Hematopoietic multipotent progenitor cell (in vitro differentiated cells): Measurements from ENCODE around the gene ANLN. TPM values are rescaled to one million over a fixed set of nuclear protein-coding genes. Genes with fewer than 3 reads are reported as not detected.
"Not testable (repeated sequence)": the region's sequence is repeated elsewhere in the genome, so short reads cannot be mapped to it uniquely, and the experiment has no call there.

Source experiments
- DNase-seq, 3 donors: peaks; one replicate each; pipeline ENCODE4 v3.0.0-alpha.2; 2011 to 2015; ENCODE audit warnings: low read depth in 2 of 3, low spot score in 2 of 3
- total RNA-seq: library from RNA; depleted of rRNA; stranded (reverse); fragments of >200 nt; gene quantifications from one replicate; pipeline ENCODE4 v1.2.3, GENCODE V29; 2012

The ANLN gene
- total RNA-seq, 1 donor = 4.3 TPM

GRCh38 chr7:36491317-36491716, 101.7 kb downstream of the ANLN start:
- no peak for DNase-seq

- DNase-seq = no peak
Observed at GRCh38 chr7:36496576-36496975, 106.9 kb downstream of the ANLN start.

- not testable (repeated sequence) for DNase-seq
Observed at GRCh38 chr7:36497176-36497575, 107.5 kb downstream of the ANLN start.

GRCh38 chr7:36497775-36498174, 108.1 kb downstream of the ANLN start:
- no peak for DNase-seq

Other genes starting within 250 kb of the ANLN start
- 12.1 TPM for gene EEPD1, start 236.6 kb upstream of the ANLN start, total RNA-seq